Urinary bladder (tissue), 4 donors: ENCODE results near the gene THBD. TPM values are rescaled to one million over a fixed set of nuclear protein-coding genes. Genes with fewer than 3 reads are reported as not detected.
"Not testable (repeated sequence)": the region's sequence is repeated elsewhere in the genome, so short reads cannot be mapped to it uniquely, and the experiment has no call there.

Experiments
- DNase-seq: peaks from one replicate; pipeline ENCODE4 v3.0.0-alpha.2; 2015; ENCODE audit errors: extremely low spot score
- H3K27ac ChIP-seq: one replicate; pipeline ENCODE4 v1.5.1; 2013; ENCODE audit warnings: low read depth, mild to moderate bottlenecking, moderate library complexity
- H3K36me3 ChIP-seq: one replicate; pipeline ENCODE4 v1.6.1; 2013; ENCODE audit warnings: mild to moderate bottlenecking, moderate library complexity; ENCODE audit not compliant: insufficient read depth
- H3K4me1 ChIP-seq: one replicate; pipeline ENCODE4 v1.6.1; 2013; ENCODE audit warnings: mild to moderate bottlenecking, moderate library complexity; ENCODE audit not compliant: insufficient read depth
- H3K4me3 ChIP-seq: one replicate; pipeline ENCODE4 v1.5.1; 2013; ENCODE audit warnings: low read depth, low read length
- WGBS: extraction: QIAGEN DNeasy Blood & Tissue Kit; methylation state at CpG from one replicate; pipeline ENCODE4 v1.1.7; 2013; 5-methylcytosine and 5-hydroxymethylcytosine counted together
- polyA plus RNA-seq: library from polyadenylated mRNA; stranded (reverse); fragments of 200-250 nt; gene quantifications from one replicate; pipeline ENCODE4 v1.2.3, GENCODE V29; 2013
- total RNA-seq: library from RNA; depleted of rRNA; stranded (reverse); fragments of >200 nt; gene quantifications from one replicate; pipeline ENCODE4 v1.2.3, GENCODE V29; 2014
- donor health status: healthy with polysubstance abuse.
- donor health status: healthy.

Gene THBD
- total and polyA plus RNA-seq, 2 donors, result 11.1 to 55.0 TPM

DNA sequence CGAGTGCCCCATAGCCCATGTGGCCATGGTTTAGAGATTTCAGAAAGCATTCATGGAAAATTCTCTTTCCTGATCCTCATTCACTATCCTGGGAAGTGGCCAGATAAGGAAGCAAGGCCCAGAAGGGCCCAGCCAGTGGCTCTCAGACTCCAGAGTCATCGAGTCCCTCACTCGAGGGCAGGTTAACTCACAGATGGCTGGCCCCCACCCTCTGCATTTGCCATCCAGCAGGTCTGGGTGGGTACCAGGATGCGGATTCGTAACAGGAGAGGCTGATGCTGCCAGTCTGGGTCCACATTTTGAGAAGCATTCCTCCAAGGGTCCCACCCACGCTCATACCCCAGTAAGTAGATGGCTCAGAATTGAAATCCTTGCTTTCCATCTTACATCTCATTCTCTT is 18.1 kb downstream of the THBD start:
- 96% methylated on average over 6 of the region's 6 CpGs for WGBS
- Histone ChIP-seq H3K36me3 (no peaks in the 10 kb centered on the region), H3K4me1 (no peaks in the 10 kb centered on the region), H3K27ac (no peak overlapping the region), H3K4me3 (no peak overlapping the region)
- no peak for DNase-seq

DNA sequence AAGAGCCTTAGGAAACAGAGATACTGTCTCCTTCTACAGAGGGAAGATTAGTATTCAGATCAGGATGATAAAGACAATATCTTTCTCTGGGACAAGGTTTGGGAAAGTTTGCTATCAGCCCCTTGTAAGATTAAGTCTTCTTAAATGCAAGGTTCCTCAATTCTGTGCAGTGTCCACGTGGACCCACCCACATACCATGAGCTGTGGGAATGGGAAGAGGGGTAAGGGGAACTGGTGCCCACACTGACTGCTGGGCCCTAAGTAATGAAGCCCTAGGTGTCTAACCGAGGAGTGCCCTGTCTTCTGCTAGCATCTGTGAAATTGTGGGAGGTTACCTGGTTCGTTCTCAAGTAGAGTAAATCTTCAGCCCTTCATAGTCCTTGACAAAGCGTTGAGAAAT is 20.1 kb downstream of the THBD start:
- 83% methylated on average over 4 of the region's 4 CpGs for WGBS
- Histone ChIP-seq H3K4me1 (no peaks in the 10 kb centered on the region), H3K36me3 (no peaks in the 10 kb centered on the region)

DNA sequence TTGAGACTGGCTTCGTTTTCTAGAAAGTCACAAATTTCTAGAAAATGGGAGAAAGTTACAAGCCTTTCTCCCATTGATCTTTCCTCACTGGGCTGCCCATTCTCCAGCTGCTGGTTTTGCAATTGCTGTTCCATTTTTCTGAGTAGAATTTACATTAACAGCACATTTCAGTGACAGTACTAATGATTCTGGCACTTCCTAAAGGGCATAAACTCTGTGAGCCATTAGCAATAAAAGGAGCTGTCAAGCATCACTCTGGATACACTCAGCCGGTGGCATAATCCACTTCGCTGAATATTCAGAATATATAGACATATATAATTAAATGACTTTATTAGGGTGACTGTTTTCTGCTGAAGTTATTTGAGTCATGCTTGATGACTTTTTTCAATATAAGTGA is 21.1 kb downstream of the THBD start:
- Histone ChIP-seq H3K4me1 (no peaks in the 10 kb centered on the region), H3K4me3 (no peak overlapping the region), H3K27ac (no peak overlapping the region), H3K36me3 (no peaks in the 10 kb centered on the region)
- DNase-seq, result no peak
- 79% methylated on average over 3 of the region's 3 CpGs for WGBS

More for the DNA sequence above, 20.1 kb downstream of the THBD start:
- no peak overlapping the region for H3K4me3 ChIP-seq
- H3K27ac ChIP-seq, result no peak overlapping the region
- DNase-seq, result no peak

DNA sequence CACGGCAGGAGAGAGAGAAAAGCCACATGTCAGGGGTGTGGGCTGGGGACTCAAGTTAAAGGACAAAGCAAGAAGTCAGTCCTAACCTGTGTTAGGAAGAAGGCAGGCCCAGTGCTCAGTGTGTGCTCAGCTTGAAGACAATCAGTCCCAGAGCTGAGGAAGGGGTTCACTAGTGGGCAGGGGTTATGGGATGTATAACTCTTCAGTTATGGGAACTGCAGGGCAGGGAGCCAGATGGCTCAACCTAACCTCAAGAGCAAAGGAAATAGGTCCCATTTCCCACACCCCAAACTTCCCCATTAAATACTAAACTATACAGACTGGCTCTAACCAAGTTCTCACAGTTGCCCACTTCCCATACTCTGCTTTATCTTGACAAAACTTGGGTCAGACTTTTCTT is 21.8 kb downstream of the THBD start:
- WGBS, result 74% methylated on average over 1 of the region's 1 CpG
- DNase-seq, result no peak
- Histone ChIP-seq H3K4me1 (no peaks in the 10 kb centered on the region), H3K4me3 (no peak overlapping the region), H3K36me3 (no peaks in the 10 kb centered on the region), H3K27ac (no peak overlapping the region)

DNA sequence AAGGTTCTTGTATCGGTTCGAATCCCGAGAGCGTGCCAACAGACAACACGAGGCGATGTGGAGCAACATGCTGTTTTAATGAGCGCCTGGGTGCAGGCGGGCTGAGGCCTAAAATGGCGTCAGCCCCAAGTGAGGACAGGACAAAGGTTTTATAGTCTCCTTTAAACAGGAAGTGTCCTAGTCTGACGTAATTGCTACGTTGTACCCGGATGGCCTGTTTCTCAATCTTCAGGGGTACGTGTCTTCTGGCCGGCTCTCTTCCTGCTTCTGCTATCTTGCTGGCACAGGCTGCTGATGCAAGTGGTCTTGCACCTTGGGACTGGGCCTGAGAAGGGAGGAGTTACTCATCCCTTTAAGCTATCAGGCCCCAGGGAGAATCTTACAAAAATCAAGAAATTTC is 24.0 kb downstream of the THBD start:
- 89% methylated on average over 14 of the region's 14 CpGs for WGBS
- H3K36me3 ChIP-seq, H3K27ac ChIP-seq, H3K4me1 ChIP-seq, DNase-seq, H3K4me3 ChIP-seq: not testable (repeated sequence)

DNA sequence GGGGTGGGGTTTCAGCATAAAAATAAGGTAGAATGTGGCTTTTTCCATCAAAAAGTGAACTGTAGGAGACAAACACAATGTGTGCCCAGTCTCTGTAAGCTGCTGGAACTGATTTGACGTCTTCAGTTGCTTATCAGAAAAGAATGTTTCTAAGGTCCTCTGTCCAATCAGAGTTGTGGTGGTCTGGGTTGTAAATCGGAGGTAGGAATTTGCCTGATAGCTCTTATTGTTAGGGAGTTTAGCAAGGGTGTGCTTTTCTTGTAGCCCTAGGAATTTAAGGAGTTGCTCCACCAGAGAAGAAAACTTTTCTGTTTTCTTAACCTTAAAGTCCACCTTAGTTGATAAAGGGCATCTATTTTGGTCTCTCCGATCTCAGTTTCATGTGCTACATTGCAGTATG is 24.8 kb downstream of the THBD start:
- H3K4me1 ChIP-seq, result no peaks in the 10 kb centered on the region
- H3K27ac ChIP-seq, result no peak overlapping the region
- DNase-seq, result no peak
- H3K36me3 ChIP-seq, result no peaks in the 10 kb centered on the region
- 68% methylated on average over 3 of the region's 3 CpGs for WGBS
- no peak overlapping the region for H3K4me3 ChIP-seq

DNA sequence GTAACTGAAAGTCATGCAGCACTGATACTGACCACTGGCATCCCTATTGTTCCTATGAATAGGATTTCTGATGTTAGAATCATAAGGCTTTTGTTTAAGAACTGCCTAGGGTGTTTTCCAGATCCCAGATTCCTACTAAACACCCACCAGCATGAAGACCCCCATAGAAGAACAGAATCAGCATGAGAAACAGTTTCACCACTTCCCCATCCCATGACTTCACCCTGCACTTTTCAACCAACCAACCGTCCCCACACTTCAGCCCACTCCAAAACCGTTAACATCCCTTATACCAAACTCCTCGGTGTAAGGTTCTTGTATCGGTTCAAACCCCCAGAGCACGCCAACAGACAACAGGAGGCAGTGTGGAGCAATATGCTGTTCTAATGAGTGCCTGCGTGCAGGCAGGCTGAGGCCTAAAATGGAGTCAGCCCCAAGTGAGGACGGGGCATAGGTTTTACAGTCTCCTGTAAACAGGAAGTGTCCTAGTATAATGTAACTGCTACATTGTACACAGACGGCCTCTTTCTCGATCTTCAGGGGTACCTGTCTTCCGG is 25.8 kb downstream of the THBD start:
- no peak for DNase-seq
- H3K4me1 ChIP-seq, result no peaks in the 10 kb centered on the region
- WGBS, result 91% methylated on average over 10 of the region's 10 CpGs
- no peak overlapping the region for H3K4me3 ChIP-seq
- H3K27ac ChIP-seq, result no peak overlapping the region
- H3K36me3 ChIP-seq, result no peaks in the 10 kb centered on the region

DNA sequence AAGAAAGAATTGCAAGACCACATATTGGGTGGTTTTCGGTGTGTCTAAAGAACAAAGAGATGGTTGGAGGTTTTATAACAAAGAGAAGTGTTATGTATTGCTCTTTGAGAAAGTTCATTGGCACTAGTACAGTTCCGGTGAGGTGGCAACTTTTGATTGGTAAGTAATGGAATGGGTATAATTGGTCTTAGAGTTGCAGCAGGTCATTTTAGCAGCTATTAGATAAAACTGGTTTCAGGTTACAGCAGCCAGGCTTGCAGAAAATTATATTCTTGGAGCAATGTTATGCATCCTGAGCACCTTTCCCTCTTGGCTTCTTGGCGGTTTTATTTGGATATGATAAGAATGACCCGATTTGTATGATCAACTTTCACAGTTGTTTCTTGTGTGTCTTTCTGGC is 26.6 kb downstream of the THBD start:
- DNase-seq, result no peak
- no peaks in the 10 kb centered on the region for H3K4me1 ChIP-seq
- WGBS, result 69% methylated on average over 4 of the region's 4 CpGs

DNA sequence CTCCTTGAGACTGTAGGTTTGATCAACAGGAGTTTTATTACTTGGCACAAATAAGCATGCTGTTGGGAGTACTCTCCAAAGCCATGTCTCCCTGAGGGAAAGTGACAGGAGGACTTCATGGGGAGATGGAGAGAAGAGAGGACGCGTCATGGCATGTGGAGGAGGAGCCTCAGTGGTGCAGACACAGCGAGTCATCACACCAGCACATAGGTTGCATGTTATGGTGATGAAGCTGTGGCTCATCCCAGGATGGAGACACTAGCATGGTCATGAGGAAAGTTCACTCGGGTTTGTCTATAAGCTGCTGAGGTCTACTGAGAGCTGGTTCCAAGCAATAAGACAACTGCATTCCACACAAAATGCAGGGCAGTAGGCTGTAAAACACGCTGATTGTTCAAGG is 27.5 kb downstream of the THBD start:
- Histone ChIP-seq H3K27ac (no peak overlapping the region), H3K4me1 (no peaks in the 10 kb centered on the region), H3K36me3 (no peaks in the 10 kb centered on the region), H3K4me3 (no peak overlapping the region)
- no peak for DNase-seq
- 96% methylated on average over 5 of the region's 5 CpGs for WGBS

More for the DNA sequence above, 26.6 kb downstream of the THBD start:
- no peak overlapping the region for H3K27ac ChIP-seq
- H3K4me3 ChIP-seq, result no peak overlapping the region
- H3K36me3 ChIP-seq, result no peaks in the 10 kb centered on the region

DNA sequence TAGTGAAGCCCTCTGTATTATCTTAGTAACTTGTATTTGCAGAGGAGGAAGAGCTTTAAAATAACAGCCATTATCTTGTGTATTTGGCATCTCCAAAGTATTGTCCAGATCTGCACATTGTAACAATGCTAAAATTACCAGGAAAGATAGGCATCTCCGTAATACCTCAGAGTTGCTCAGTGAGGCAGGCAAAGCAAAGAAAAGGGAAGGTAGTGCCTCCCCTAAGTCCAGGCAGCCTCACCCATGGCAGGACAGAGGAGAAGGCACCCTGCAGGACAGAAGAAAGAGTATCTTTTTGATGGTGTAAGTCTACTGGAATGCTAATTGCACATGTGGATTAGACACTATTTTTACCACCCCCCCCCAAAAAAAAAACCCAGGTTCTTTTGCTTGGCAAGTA is 27.9 kb downstream of the THBD start:
- Histone ChIP-seq H3K36me3 (no peaks in the 10 kb centered on the region), H3K4me1 (no peaks in the 10 kb centered on the region), H3K4me3 (no peak overlapping the region), H3K27ac (no peak overlapping the region)
- 73% methylated on average over 1 of the region's 1 CpG for WGBS
- DNase-seq, result no peak

DNA sequence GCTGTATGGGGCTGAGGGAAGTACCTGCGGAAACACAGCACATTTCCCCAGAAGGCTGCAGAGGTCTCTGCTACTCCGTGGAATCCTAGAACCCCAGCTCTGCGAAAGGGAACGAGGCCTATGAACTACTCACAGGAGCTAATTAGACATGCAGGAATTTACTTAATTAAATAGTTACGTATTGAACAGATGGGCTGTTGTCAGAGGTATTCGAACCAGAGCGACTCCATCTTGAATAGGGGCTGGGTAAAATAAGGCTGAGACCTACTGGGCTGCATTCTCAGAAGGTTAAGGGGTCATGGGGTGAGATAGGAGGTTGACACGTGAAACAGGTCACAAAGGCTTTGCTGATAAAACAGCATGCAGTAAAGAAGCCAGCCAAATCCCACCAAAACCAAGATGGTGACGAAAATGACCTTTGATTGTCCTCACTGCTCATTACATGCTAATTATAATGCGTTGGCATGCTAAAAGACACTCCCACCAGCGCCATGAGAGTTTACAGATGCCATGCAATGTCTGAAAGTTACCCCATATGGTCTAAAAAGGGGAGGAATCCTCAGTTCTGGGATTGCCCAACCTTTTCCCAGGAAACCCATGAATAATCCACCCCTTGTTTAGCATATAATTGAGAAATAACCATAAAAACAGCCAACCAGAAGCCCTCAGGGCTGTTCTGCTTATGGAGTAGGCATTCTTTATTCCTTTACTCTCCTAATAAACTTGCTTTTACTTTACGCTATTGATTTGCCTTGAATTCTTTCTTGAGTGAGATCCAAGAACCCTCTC is 29.0 kb downstream of the THBD start:
- Histone ChIP-seq H3K27ac (no peak overlapping the region), H3K36me3 (no peaks in the 10 kb centered on the region), H3K4me3 (no peak overlapping the region), H3K4me1 (no peaks in the 10 kb centered on the region)
- no peak for DNase-seq
- WGBS, result 92% methylated on average over 12 of the region's 12 CpGs

DNA sequence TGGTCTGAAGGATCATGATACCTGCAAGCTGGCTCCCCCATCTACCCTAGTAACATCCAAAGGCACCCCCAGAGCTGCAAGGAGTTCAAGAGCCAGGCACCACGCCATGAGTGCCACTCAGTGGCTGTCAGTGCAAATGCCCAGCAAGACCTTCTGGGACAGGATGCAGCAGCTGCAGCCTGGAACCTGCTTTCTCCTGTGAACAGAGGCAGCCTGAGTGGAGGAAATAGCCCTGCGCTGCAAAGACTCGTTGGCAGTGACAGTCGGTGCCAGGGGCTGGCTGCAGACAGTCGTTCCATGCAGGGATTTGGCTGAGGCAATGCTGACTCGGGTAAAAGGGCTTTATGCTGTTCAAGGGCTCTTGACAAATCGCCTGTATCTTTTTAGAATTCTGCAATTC is 30.1 kb downstream of the THBD start:
- H3K4me3 ChIP-seq, result no peak overlapping the region
- no peak for DNase-seq
- no peak overlapping the region for H3K27ac ChIP-seq
- no peaks in the 10 kb centered on the region for H3K4me1 ChIP-seq
- no peaks in the 10 kb centered on the region for H3K36me3 ChIP-seq
- WGBS, result 63% methylated on average over 7 of the region's 7 CpGs

DNA sequence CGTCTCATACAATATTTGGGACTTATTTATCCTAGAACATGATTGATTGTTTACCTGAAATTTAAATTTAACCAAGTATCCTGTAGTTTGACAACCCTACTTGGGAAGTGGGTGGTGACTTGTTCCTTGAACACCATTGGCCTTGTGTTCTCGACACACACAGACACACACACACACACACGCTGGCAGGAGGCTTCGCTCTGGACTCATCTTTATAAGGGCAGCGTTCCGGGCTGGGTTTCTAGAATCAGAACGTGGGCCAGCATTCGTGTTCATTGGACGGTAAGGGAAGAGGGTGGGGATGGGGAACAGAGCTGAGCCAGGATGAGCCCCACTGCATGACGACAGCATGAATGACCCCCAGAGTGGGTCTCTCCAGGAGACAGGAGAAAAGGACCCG is 30.5 kb downstream of the THBD start:
- H3K36me3 ChIP-seq, result no peaks in the 10 kb centered on the region
- no peaks in the 10 kb centered on the region for H3K4me1 ChIP-seq
- DNase-seq, result no peak
- 90% methylated on average over 11 of the region's 11 CpGs for WGBS
- no peak overlapping the region for H3K27ac ChIP-seq
- H3K4me3 ChIP-seq, result no peak overlapping the region

DNA sequence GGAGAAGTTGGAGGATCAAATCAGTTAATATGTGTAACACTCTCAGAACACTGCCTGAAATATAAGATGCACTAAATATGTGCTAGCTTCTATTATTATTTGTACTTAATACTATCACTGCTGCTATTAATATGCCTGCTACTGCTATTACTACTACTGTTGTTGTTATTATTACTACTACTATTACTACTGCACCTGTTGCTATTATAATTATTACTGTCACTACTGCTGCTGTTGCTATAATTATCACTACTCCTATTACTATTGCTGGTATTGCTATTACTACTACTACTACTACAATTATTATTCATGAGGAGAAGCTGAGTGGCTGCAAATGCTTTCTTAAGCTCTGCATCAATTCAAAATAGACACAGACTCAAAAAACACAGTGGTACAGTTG is 31.0 kb downstream of the THBD start:
- Histone ChIP-seq H3K36me3 (no peaks in the 10 kb centered on the region), H3K27ac (no peak overlapping the region), H3K4me3 (no peak overlapping the region), H3K4me1 (no peaks in the 10 kb centered on the region)
- no peak for DNase-seq
